ENCODE measurements around the gene SLC12A1.
"Not testable (repeated sequence)": the region's sequence is repeated elsewhere in the genome, so short reads cannot be mapped to it uniquely, and the experiment has no call there.

Gene SLC12A1

GRCh38 chr15:48315041-48315440, 108.9 kb downstream of the SLC12A1 start:
- DNase-seq, result no peak

DNA sequence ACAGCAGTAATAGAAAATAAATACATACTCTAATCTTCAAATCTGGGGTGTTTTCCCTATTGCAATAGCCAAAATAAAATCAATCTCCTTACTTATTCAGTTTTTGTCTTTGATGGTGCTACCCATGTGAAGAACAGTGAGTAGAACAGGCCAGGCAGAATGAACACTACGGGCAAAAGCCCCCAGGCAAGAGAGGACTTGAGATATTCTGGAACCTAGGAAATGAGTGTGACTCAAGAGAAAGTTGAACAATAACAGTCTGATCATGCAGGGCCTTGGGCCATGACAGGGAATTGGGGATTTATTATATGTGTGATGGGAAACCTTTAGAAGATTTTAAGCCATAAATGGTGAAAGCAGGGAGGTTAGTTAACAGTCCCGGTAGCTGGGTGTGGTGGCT, 111.1 kb downstream of the SLC12A1 start:
- no peak for DNase-seq

DNA sequence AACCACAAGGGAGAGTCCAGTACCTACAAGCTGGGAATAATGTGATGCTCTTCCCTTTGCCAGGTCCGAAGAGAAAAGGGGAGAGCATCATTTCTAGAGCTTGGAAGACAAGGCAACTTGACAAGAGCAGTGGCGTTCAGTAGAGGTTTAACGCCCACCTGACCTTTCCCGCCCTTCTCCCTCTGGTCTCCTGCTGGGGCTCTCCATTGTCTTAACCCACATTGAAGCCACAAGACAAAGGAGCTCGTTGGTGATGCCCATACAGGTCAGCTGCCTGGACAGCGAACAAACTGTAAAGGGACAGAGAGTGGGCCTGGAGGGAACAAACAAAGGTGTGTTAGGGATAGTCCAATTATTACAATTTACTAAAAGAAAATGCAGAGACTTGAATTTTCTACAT, 112.0 kb downstream of the SLC12A1 start:
- DNase-seq, result no peak

GRCh38 chr15:48323294-48323693, 117.2 kb downstream of the SLC12A1 start:
- no peak for DNase-seq

GRCh38 chr15:48324949-48325348, 118.8 kb downstream of the SLC12A1 start:
- DNase-seq, result no peak

GRCh38 chr15:48325400-48325799, 119.3 kb downstream of the SLC12A1 start:
- no peak for DNase-seq

DNA sequence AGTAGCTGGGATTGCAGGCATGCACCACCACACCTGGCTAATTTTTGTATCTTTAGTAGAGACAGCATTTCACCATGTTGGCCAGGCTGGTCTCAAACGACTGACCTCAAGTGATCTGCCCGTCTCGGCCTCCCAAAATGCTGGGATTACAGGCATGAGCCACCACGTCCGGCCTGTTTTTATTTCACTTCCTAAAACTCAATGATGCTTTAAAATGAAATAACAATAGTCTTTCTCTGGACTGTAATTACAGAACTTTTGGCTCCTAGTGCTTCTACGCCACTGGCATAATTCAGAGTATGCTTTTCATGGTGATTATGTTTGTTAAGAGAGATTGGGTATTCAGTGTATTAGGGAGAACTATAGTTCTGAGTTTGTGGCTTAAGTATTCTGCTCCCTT, 120.1 kb downstream of the SLC12A1 start:
- DNase-seq, result not testable (repeated sequence)

GRCh38 chr15:48330105-48330785, 124.1 kb downstream of the SLC12A1 start:
- DNase-seq, result no peak

GRCh38 chr15:48330855-48331795, 125.0 kb downstream of the SLC12A1 start, which contains the start of gene DUT:
Gene DUT (plus strand): TSS chr15:48331429. CDS start chr15:48331516, 87 bp downstream.
- DNase-seq, result no peak

GRCh38 chr15:48331796-48332641, 125.9 kb downstream of the SLC12A1 start:
- no peak for DNase-seq

GRCh38 chr15:48332642-48333034, 126.5 kb downstream of the SLC12A1 start:
- no peak for DNase-seq

GRCh38 chr15:48333540-48333939, 127.4 kb downstream of the SLC12A1 start:
- DNase-seq, result no peak

- no peak for DNase-seq
Observed at GRCh38 chr15:48334260-48334659, 128.2 kb downstream of the SLC12A1 start.

- no peak for DNase-seq
Observed at GRCh38 chr15:48336940-48337339, 130.8 kb downstream of the SLC12A1 start.

DNA sequence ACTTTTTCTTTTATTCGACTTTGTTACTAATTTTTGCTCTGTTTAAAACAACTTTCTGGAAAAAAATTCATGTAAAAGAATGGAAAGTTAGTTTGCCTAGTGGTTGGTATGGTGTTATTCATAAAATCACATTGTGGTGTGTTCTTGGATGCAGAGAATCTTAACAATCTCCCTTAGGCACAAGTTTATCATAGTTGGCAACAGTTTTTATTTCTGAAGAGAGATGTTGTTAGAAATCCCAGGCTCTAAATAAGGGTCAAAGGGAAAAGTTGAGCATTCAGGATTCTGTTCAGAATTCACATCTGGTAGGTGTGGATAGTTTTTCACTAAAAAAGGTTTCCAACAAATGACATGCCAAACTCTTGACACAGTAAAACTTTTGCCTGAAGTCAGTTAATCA, 131.5 kb downstream of the SLC12A1 start:
- DNase-seq, result no peak

DNA sequence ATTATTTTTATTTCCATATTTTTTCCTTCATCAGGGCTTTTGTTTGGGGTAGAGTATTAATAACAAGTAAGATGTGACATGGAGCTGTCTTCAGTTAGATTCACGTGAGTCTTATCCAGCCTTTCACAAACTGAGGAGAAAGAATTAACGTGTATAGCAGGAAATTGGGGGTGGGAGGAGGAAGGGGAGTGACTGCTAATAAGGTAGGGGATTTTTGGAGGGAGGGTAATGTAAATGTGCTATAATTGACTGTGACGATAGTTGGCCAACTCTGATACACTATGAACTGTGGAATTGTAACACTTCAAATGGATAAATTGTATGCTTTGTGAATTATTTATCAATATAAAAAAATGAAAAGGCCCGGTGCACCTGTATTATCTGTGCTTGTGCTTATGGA, 134.0 kb downstream of the SLC12A1 start:
- no peak for DNase-seq

- no peak for DNase-seq
Observed at GRCh38 chr15:48343865-48344264, 137.8 kb downstream of the SLC12A1 start.

GRCh38 chr15:48345516-48345915, 139.4 kb downstream of the SLC12A1 start:
- DNase-seq, result no peak

- DNase-seq, result peak; percentile 13
Observed at GRCh38 chr15:48352474-48353072, 146.5 kb downstream of the SLC12A1 start.

Measured in NCI-H187 treated with DMSO at 0.1 percent for 48 hours (cell line).